ENCODE results near the gene CDA. TPM values are rescaled to one million over a fixed set of nuclear protein-coding genes. Genes with fewer than 3 reads are reported as not detected.

The CDA gene
- total RNA-seq, 1 experiment from 2014 or later, result 6.5 TPM

- no CpG with 5 or more reads among the region's 15 CpGs for WGBS (ENCODE audit: extremely low coverage, insufficient read length, low lambda C conversion rate)
- H2BK5ac ChIP-seq (ENCODE audit: insufficient read length, low read length), result no peak overlapping the region
- H3K9ac ChIP-seq (ENCODE audit: extremely low read depth, insufficient read length, low read length), result no peak overlapping the region
- no peak overlapping the region for H4K91ac ChIP-seq (ENCODE audit: insufficient read length, low read depth, low read length)
- no peak overlapping the region for H3K14ac ChIP-seq (ENCODE audit: insufficient read depth, low read length)
- H4K20me1 ChIP-seq (ENCODE audit: control insufficient read depth, insufficient read depth, insufficient read length), result no peaks in the 10 kb centered on the region
- no peaks in the 10 kb centered on the region for H3K9me3 Mint-ChIP-seq
- no peak overlapping the region for H3K27ac ChIP-seq (ENCODE audit: insufficient read length, low read depth, low read length)
- no peaks in the 10 kb centered on the region for H3K23me2 ChIP-seq (ENCODE audit: insufficient read length, low read depth, low read length, poor library complexity, severe bottlenecking)
- H3K4ac ChIP-seq (ENCODE audit: low read depth, low read length), result no peak overlapping the region
- H3K27ac Mint-ChIP-seq, result no peak overlapping the region; a peak in 1 of 7 replicates
- no peak overlapping the region for H2AK5ac ChIP-seq (ENCODE audit: insufficient read length, low read length)
- H3K4me2 ChIP-seq (ENCODE audit: insufficient read depth, insufficient read length, low read length), result no peak overlapping the region
- H4K5ac ChIP-seq (ENCODE audit: insufficient read length, low read depth, low read length), result no peak overlapping the region
- no peak overlapping the region for H2BK20ac ChIP-seq (ENCODE audit: low read depth, low read length, poor library complexity, severe bottlenecking)
- no peak overlapping the region for H3T11ph ChIP-seq (ENCODE audit: low read length)
- H3K4me1 Mint-ChIP-seq, result no peaks in the 10 kb centered on the region
- no peak overlapping the region for H2BK12ac ChIP-seq (ENCODE audit: insufficient read length, low read depth, low read length)
- H3K9me3 ChIP-seq (ENCODE audit: control insufficient read depth, low read depth, low read length), result no peaks in the 10 kb centered on the region
- H2AFZ ChIP-seq (ENCODE audit: low read length), result no peak overlapping the region
- H3K23ac ChIP-seq (ENCODE audit: insufficient read length, low read depth, low read length), result no peak overlapping the region
- H3K27me3 ChIP-seq (ENCODE audit: insufficient read depth, low read length), result no peaks in the 10 kb centered on the region
- no peak overlapping the region for H2BK15ac ChIP-seq (ENCODE audit: low read depth, low read length)
- no peaks in the 10 kb centered on the region for H3K4me1 ChIP-seq (ENCODE audit: insufficient read depth, low read length)
- no peak overlapping the region for H3K4me3 Mint-ChIP-seq
- no peak overlapping the region for H2BK120ac ChIP-seq (ENCODE audit: low read depth, low read length, poor library complexity, severe bottlenecking)
- H3K36me3 Mint-ChIP-seq (ENCODE audit: insufficient read depth in 1 of 3, low read depth in 3 of 3), result peaks cover 27 to 52% (median 49%) of the 10 kb centered on the region in 3 experiments; a peak in 6 of 7 replicates
- no peak overlapping the region for H3K18ac ChIP-seq (ENCODE audit: insufficient read length, low read depth, low read length)
- H3K27me3 Mint-ChIP-seq (ENCODE audit: low read depth), result no peaks in the 10 kb centered on the region; the same call in 1 of the 2 replicates
- H3K79me2 ChIP-seq (ENCODE audit: insufficient read depth, low read length), result no peaks in the 10 kb centered on the region
- no peak overlapping the region for H4K8ac ChIP-seq (replicated peaks; ENCODE audit: insufficient read length, low read depth, low read length)
- TF ChIP-seq CTCF (conservative IDR thresholded peaks at IDR 0.05), result no peak
- no peaks in the 10 kb centered on the region for H3K79me1 ChIP-seq (ENCODE audit: insufficient read depth, low read depth, low read length, poor library complexity, severe bottlenecking)
- no peak for DNase-seq
- H3K56ac ChIP-seq (ENCODE audit: insufficient read length, low read depth, low read length), result no peak overlapping the region
Measured at GRCh38 chr1:20648946-20649345, 60.0 kb downstream of the CDA start.

All from H9 (cell line).